C4-2B (cell line): ENCODE data around the gene HLA-A.

Experiments
- CTCF ChIP-seq: fragments of 450-650 bp; conservative IDR thresholded peaks from 2 replicates; pipeline ENCODE4 v1.5.1; 2017; ENCODE audit warnings: mild to moderate bottlenecking
- ZFX ChIP-seq: fragments of 450-650 bp; IDR thresholded peaks from 2 replicates; pipeline ENCODE4 v1.6.1; 2017

- TF ChIP-seq CTCF = no peak
- TF ChIP-seq ZFX = no peak
Measured at GRCh38 chr6:29992807-29993206, 50.5 kb downstream of the HLA-A start.
